Adrenal gland (tissue), 12 donors: ENCODE measurements around the gene PRDM12. TPM values are rescaled to one million over a fixed set of nuclear protein-coding genes. Genes with fewer than 3 reads are reported as not detected.

Experiments used
- DNase-seq, 7 donors: peaks; one replicate each; pipeline ENCODE4 v3.0.0-alpha.2; 2019 to 2020
- H3K27ac ChIP-seq, 5 donors: fragments of 200-600 bp; sonication (generic) in 4 of 5; 1 replicate in 3 of 5; 2 replicates in 2 of 5; pipeline versions ENCODE4 v1.5.1 to v1.8.0; 2016 to 2020; ENCODE audit warnings: mild to moderate bottlenecking in 1 of 5
- H3K27me3 ChIP-seq: fragments of 200-600 bp; 2 replicates; pipeline ENCODE4 v1.8.0; 2021
- H3K36me3 ChIP-seq, 2 donors: fragments of 200-600 bp; replicated peaks in 1 of 2; 1 replicate in 1 of 2; 2 replicates in 1 of 2; pipeline versions ENCODE4 v1.5.1 to v1.8.0; 2018 to 2022
- H3K4me1 ChIP-seq, 2 donors: fragments of 200-600 bp; replicated peaks in 1 of 2; 1 replicate in 1 of 2; 2 replicates in 1 of 2; pipeline versions ENCODE4 v1.5.1 to v1.8.0; 2018 to 2021
- H3K4me3 ChIP-seq, 4 donors: fragments of 200-600 bp; sonication (generic) in 3 of 4; one replicate each; pipeline ENCODE4 v1.5.1; 2016 to 2018
- H3K9me3 ChIP-seq, 3 donors: fragments of 200-600 bp; sonication (generic) in 1 of 3; replicated peaks in 1 of 3; 1 replicate in 2 of 3; 2 replicates in 1 of 3; pipeline versions ENCODE4 v1.5.1 to v1.8.0; 2016 to 2021
- POLR2A ChIP-seq, 2 donors: fragments of 450-650 bp; IDR thresholded peaks; one replicate each; pipeline ENCODE4 v1.6.1; 2017; ENCODE audit warnings: antibody characterized with exemption in 2 of 2, mild to moderate bottlenecking in 2 of 2, moderate library complexity in 1 of 2
- WGBS, 4 donors: extraction: QIAGEN DNeasy Blood & Tissue Kit in 2 of 4; methylation state at CpG; one replicate each; pipeline versions ENCODE4 v1.1.5 to v1.1.7; 2013 to 2017; 5-methylcytosine and 5-hydroxymethylcytosine counted together
- intact Hi-C, 2 donors: fragments of 100-400 bp; cut with DNase I; formaldehyde crosslinking; loops; one replicate each; pipeline versions ENCODE4 v1.14.1 to v1.15.0; 2022 to 2023
- polyA plus RNA-seq, 3 donors: library from polyadenylated mRNA; stranded (reverse); fragments of 200-250 nt in 2 of 3; fragments of 350-450 nt in 1 of 3; fragmentation: Illumina TruSeq in 1 of 3; extraction: RNeasy Lipid Tissue Mini Kit (QIAGEN cat#74804) in 1 of 3; gene quantifications; one replicate each; pipeline ENCODE4 v1.2.3, GENCODE V29; 2013 to 2014
- total RNA-seq, 9 donors: library from RNA; depleted of rRNA in 4 of 9; stranded (reverse); fragments of >200 nt in 4 of 9; fragments of 120-200 nt in 1 of 9; fragmentation: NEBNext Ultra II Directional in 1 of 9; extraction: Animal tissue kit (Norgen Biotek cat#: 25700) in 1 of 9; gene quantifications; one replicate each; pipeline versions ENCODE4 v1.1.0 to v1.2.4, GENCODE V29; 2013 to 2023
- TF ChIP-seq, protein P1 (sequence below), 6 experiments: fragments of 450-650 bp in 4 of 6; fragments of 200-600 bp in 2 of 6; sonication (generic) in 1 of 6; IDR thresholded peaks; 1 replicate in 5 of 6; 2 replicates in 1 of 6; pipeline versions ENCODE4 v1.5.1 to v1.8.0; 2016 to 2021; ENCODE audit warnings: antibody characterized with exemption in 6 of 6, mild to moderate bottlenecking in 2 of 6, moderate library complexity in 1 of 6
- donor health status: healthy with polysubstance abuse.
- donor health status: Bipolar disorder and iron deficiency.
- donor health status: DM: yes; HTN: yes; CAD: no.
- donor health status: DM: no; HTN: no; CAD: no.
- donor health status: DM: no; HTN: no; CAD: no.
- donor health status: DM: yes; HTN: yes; CAD: no.

Gene PRDM12
- total and polyA plus RNA-seq, 12 donors: 0.07 to 0.14 (median 0.08) TPM; not detected in 9

DNA sequence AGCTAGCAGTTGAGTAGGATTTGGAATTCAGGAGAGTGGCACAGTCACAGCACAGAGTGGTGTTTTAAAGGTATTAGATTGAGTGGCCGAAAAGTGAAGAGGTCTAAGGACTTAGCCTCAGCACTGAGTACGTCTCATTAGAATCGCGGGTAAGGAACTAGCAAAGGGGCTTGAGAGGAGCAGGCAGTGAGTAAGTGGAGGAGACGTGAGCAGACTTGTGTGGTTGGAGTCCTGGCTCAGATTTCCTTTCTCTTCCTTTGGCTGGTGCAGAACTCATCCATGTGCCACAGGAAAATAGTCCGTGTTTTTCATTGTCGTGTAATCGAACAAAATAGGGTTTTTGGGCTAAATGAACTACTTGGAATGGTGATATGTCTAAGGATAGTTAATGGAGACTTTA is 32.6 kb downstream of the PRDM12 start:
- intact Hi-C loops: loop anchor here in 1 of 2 donors (5.0 kb wide), 1 partner anchor 245 kb away; no protein-coding TSS in a partner anchor
- H3K36me3 ChIP-seq: peaks cover 0 to 47% of the 10 kb centered on the region in 2 donors
- no peak for DNase-seq
- no peak overlapping the region for H3K4me3 ChIP-seq
- H3K4me1 ChIP-seq: peaks cover 5 to 17% of the 10 kb centered on the region in 2 donors
- WGBS, 4 donors: 86 to 94% (median 90%) methylated on average over 8 of the region's 8 CpGs
- no peak overlapping the region for H3K27ac ChIP-seq
- no peaks in the 10 kb centered on the region for H3K27me3 ChIP-seq
- TF ChIP-seq, protein P1, sequence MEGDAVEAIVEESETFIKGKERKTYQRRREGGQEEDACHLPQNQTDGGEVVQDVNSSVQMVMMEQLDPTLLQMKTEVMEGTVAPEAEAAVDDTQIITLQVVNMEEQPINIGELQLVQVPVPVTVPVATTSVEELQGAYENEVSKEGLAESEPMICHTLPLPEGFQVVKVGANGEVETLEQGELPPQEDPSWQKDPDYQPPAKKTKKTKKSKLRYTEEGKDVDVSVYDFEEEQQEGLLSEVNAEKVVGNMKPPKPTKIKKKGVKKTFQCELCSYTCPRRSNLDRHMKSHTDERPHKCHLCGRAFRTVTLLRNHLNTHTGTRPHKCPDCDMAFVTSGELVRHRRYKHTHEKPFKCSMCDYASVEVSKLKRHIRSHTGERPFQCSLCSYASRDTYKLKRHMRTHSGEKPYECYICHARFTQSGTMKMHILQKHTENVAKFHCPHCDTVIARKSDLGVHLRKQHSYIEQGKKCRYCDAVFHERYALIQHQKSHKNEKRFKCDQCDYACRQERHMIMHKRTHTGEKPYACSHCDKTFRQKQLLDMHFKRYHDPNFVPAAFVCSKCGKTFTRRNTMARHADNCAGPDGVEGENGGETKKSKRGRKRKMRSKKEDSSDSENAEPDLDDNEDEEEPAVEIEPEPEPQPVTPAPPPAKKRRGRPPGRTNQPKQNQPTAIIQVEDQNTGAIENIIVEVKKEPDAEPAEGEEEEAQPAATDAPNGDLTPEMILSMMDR (IDR thresholded peaks at IDR 0.05): no peak
- TF ChIP-seq POLR2A (IDR thresholded peaks at IDR 0.05): no peak
- no peaks in the 10 kb centered on the region for H3K9me3 ChIP-seq

DNA sequence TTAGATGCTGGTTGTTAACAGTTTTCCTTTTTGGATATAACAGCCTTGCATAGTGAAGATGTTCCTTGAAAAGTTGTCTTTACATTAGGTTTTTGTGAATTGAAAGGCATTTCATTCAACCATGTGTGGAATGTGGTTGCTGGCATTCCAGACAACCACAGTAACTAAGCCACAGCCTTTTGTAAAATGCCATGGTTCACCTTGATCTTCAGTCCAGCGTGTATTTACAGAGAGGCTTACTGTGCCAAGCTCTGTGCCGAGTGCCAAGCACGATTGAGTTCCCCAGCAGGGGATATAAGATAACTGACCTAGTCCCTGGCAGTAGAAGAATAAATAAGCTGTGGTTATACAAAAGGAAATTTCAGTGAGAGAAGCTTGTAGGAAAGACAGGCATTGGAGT is 34.1 kb downstream of the PRDM12 start:
- H3K27ac ChIP-seq: no peak overlapping the region
- peaks cover 0 to 60% of the 10 kb centered on the region in 2 donors for H3K36me3 ChIP-seq

DNA sequence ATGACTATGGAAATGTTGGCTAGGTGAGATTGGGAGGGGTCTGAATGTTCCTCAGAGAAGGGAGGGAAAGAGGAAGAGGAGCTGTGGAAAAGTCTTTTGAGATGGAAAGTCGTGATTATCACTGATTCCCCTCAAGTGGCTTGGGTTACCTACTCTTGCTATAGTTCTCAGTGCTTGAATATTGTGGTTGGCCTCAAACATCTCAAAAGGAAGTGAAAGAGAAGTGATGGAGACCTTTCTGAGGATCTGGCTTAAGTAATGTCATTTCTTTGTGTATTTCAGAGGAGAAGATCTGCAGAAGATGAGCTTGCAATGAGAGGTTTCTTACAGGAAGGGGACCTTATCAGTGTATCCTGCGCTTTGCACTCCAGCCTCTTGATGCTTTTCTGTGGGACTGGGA is 34.7 kb downstream of the PRDM12 start:
- TF ChIP-seq, protein P1 (IDR thresholded peaks at IDR 0.05): no peak
- no peak for TF ChIP-seq POLR2A (IDR thresholded peaks at IDR 0.05)
- DNase-seq: no peak
- Histone ChIP-seq H3K9me3 (no peaks in the 10 kb centered on the region), H3K4me3 (no peak overlapping the region), H3K27me3 (no peaks in the 10 kb centered on the region), H3K27ac (no peak overlapping the region), H3K36me3 (peaks cover 0 to 65% of the 10 kb centered on the region in 2 donors), H3K4me1 (peaks cover 5 to 12% of the 10 kb centered on the region in 2 donors)
- intact Hi-C loops: loop anchor here in 1 of 2 donors (5.0 kb wide), 1 partner anchor 243 kb away; no protein-coding TSS in a partner anchor
- whole genome bisulfite sequencing, 4 donors: 76 to 92% (median 87%) methylated on average over 2 of the region's 2 CpGs

More for the DNA sequence above, 34.1 kb downstream of the PRDM12 start:
- H3K27me3 ChIP-seq: no peaks in the 10 kb centered on the region
- intact Hi-C loops: loop anchor here in 1 of 2 donors (5.0 kb wide), 1 partner anchor 244 kb away; no protein-coding TSS in a partner anchor
- 78 to 85% (median 84%) methylated on average over 3 of the region's 3 CpGs for WGBS, 4 donors
- no peaks in the 10 kb centered on the region for H3K9me3 ChIP-seq
- no peak for DNase-seq
- TF ChIP-seq, protein P1 (IDR thresholded peaks at IDR 0.05): no peak
- TF ChIP-seq POLR2A (IDR thresholded peaks at IDR 0.05): no peak
- H3K4me3 ChIP-seq: no peak overlapping the region
- peaks cover 5 to 13% of the 10 kb centered on the region in 2 donors for H3K4me1 ChIP-seq

DNA sequence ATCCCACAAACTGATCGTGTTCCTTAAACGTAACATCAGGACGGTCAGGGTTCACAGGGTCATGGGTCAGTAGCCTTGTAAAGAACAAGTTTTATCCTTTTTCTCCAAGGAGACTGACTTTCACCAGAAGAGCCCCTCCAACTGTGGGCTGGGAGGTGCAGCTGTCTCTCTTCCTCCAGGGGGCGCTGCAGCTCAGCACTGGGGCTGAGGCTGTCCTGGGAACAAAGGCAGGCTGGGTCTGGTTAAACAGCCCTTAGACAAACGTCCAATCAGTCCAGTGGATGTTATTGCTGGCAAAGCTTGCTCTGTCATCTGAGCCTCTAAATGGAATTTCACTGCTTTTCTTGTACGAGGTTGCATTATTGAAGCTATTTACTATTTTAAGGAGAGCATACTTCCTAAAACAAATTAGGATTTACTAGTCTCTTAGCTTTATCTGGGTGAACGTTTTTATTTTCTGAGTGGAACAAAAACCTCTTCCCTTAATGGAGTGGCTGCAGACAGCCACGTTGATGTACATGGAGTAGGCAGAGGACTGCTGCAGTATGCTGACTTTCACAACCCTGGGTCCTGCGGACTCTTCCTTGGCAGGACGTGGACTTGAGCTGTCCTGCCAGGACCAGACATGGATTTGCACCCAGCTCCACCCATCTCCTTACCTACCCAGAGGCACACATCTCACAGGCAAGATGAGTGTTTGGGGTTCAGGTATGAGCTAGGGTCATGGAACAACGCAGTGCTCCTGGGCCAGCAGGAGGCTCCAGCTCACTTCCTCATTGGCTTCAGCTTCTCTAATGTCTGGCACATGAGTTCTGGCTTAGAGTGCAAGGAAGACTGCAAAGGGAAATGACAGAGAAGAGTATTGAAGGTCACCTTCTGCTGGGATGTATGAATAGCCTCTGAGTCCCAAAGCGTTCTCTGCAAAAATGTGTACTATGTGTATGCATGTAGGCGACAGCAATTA is 36.9 kb downstream of the PRDM12 start:
- Histone ChIP-seq H3K4me3 (no peak overlapping the region), H3K27ac (no peak overlapping the region), H3K4me1 (no peaks in the 10 kb centered on the region), H3K36me3 (peaks cover 0 to 66% of the 10 kb centered on the region in 2 donors), H3K9me3 (no peaks in the 10 kb centered on the region), H3K27me3 (no peaks in the 10 kb centered on the region)
- intact Hi-C loops: loop anchor here (5.0 to 10.0 kb wide), 2 partner anchors 233 to 351 kb away; partner anchors contain the start of gene FIBCD1 (in 1 of the 2)
- TF ChIP-seq, protein P1 (IDR thresholded peaks at IDR 0.05): peak; percentile 80 to 94 (median 86)
- TF ChIP-seq POLR2A (IDR thresholded peaks at IDR 0.05): no peak
- peak; percentile 67 to 85 (median 79) for DNase-seq
- WGBS, 4 donors: 55 to 66% (median 62%) methylated on average over 11 to 13 of the region's 13 CpGs
